Activated naive CD8-positive, alpha-beta T cell treated with anti-CD3 and anti-CD28 coated beads, Interleukin-2, amount 50 U/mL, for 16 hours (primary cell): ENCODE measurements around the gene TMEM106A.
"Not testable (repeated sequence)": the region's sequence is repeated elsewhere in the genome, so short reads cannot be mapped to it uniquely, and the experiment has no call there.

ENCODE experiments used
- DNase-seq: peaks from one replicate; pipeline ENCODE4 v3.0.0-alpha.2; 2020; ENCODE audit warnings: low read depth, low spot score

Gene TMEM106A

GRCh38 chr17:43215341-43215740 is 3.7 kb downstream of the TMEM106A start:
- no peak for DNase-seq

- DNase-seq, result no peak
Measured at GRCh38 chr17:43216369-43216761, 4.7 kb downstream of the TMEM106A start.

- DNase-seq, result no peak
Measured at GRCh38 chr17:43216762-43217613, 5.3 kb downstream of the TMEM106A start.

GRCh38 chr17:43217614-43218087 is 6.0 kb downstream of the TMEM106A start:
- DNase-seq, result peak; percentile 20

- no peak for DNase-seq
Measured at GRCh38 chr17:43219001-43219400, 7.3 kb downstream of the TMEM106A start.

GRCh38 chr17:43219746-43220380 is 8.2 kb downstream of the TMEM106A start:
- no peak for DNase-seq

GRCh38 chr17:43220511-43221125 is 8.9 kb downstream of the TMEM106A start:
- no peak for DNase-seq

- DNase-seq, result no peak
Measured at GRCh38 chr17:43224146-43224705, 12.6 kb downstream of the TMEM106A start.

- no peak for DNase-seq
Measured at GRCh38 chr17:43226393-43226792, 14.7 kb downstream of the TMEM106A start.

- not testable (repeated sequence) for DNase-seq
Measured at GRCh38 chr17:43228020-43228782, 16.5 kb downstream of the TMEM106A start, which contains the start of gene CCDC200. Gene CCDC200, minus strand, starts transcription at chr17:43228623. Its CDS starts 69 bp downstream, at chr17:43228554.

GRCh38 chr17:43231205-43232020 is 19.7 kb downstream of the TMEM106A start:
- not testable (repeated sequence) for DNase-seq

GRCh38 chr17:43232021-43232699 is 20.5 kb downstream of the TMEM106A start:
- peak; percentile 12 for DNase-seq

GRCh38 chr17:43233263-43233662 is 21.6 kb downstream of the TMEM106A start:
- DNase-seq, result not testable (repeated sequence)

GRCh38 chr17:43233877-43234276 is 22.2 kb downstream of the TMEM106A start, which contains the start of gene RNU2-1:
Gene RNU2-1, minus strand, starts transcription at chr17:43233977.
- DNase-seq, result not testable (repeated sequence)

- DNase-seq, result not testable (repeated sequence)
Measured at GRCh38 chr17:43239597-43239996, 27.9 kb downstream of the TMEM106A start.

GRCh38 chr17:43240596-43241352 is 29.1 kb downstream of the TMEM106A start:
- DNase-seq, result not testable (repeated sequence)

- not testable (repeated sequence) for DNase-seq
Measured at GRCh38 chr17:43246456-43246855, 34.8 kb downstream of the TMEM106A start.
